HG03135 (cell line): Measurements from ENCODE around the gene AFG1L.
"Not testable (repeated sequence)": the region's sequence is repeated elsewhere in the genome, so short reads cannot be mapped to it uniquely, and the experiment has no call there.

Source experiments
- ATAC-seq: cut with Tn5 transposase; IDR thresholded peaks from one replicate; pipeline ENCODE4 v1.9.1; 2021; ENCODE audit warnings: mild to moderate bottlenecking, moderate library complexity; ENCODE audit not compliant: unreplicated experiment

The AFG1L gene

DNA sequence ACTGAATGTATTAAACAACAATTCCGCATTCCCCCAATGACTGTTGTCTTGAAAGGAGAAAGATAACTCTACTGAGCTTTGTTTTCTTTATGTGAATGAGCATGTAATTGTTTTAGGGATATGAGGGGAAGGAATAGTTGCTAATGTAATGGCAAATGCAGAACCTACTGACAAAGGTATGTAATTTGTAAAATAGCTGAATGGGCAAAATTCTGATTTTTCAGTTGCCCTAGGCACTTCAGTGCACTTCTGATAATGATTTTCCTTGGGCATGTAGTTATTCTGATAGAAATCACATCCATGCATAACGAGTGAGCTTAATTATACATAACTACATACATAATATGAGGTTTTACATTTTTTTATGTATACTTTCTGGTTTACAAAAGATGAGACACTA, 212.5 kb downstream of the AFG1L start:
- no peak for ATAC-seq

DNA sequence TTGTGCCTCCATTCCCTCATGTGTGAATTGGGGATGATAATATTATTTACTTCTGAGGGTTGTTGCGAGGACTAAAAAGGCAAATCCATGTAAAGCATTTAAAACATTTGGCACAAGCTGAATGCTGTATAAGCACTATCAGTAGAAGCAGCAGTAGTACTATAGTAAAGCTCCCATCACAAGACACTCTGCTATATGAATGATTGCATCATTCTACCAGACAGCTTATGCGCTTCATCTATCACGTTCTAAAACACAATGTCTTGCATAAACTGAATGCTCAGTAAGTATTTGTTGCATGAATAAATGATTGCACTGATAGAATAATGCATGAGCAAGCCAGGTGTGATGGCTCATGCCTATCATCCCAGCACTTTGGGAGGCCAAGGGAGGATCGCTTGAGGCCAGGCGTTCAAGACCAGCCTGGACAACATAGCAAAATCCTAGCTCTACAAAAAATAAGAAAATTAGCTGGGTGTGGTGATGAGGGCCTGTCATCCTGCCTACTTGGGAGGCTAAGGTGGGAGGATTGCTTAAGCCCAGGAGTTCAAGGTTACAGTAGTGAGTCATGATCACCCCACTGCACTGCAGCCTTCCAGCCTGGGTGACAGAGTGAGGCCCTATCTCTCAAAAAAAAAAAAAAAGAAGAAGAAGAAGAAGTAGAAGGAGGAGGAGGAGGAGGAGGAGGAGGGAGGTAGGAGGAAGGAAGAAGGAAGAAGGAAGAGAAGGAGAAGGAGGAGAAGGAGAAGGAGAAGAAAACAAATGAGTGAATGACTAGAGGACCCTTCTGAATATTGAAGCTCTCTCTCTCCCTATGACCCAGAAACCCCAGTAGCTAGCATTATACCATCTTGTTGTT, 215.8 kb downstream of the AFG1L start:
- ATAC-seq = no peak

DNA sequence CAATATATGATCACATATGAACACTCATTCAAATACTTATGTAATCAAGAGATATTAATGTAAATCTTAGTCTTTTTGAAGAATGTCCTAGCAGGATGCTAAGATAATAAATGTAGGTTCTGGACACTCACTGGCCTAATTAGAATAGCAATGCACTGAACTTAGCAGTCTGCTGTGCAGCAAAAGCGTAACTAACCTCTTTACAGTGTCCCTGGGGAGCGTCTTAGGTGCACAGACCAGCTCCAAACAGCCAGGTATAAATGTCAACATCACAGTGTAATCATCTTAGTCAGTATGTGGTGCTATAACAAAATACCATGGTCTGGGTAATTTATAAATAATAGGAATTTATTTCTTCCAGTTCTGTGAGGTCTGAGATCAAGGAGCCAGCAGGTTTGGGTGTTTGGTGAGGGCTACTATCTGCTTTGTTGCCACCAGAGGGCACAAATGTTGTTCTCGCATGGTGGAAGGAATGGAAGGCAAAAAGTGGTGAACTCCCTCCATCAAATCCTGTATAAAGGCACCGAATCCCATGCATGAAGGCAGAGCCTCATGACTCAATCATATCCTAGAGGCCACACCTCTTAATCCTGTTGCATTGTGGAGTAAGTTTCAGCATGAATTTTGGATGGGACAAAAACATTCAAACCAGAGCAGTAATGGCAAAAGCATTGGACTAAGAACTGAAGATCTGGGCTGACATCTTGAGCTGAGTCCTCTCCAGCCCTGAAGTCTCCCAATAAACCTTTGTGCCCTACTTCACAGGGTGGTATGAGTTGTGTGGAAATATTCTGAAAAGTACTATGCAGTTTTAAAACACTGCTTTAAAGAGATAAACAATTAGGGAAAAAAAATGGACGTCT, 224.1 kb downstream of the AFG1L start:
- no peak for ATAC-seq

DNA sequence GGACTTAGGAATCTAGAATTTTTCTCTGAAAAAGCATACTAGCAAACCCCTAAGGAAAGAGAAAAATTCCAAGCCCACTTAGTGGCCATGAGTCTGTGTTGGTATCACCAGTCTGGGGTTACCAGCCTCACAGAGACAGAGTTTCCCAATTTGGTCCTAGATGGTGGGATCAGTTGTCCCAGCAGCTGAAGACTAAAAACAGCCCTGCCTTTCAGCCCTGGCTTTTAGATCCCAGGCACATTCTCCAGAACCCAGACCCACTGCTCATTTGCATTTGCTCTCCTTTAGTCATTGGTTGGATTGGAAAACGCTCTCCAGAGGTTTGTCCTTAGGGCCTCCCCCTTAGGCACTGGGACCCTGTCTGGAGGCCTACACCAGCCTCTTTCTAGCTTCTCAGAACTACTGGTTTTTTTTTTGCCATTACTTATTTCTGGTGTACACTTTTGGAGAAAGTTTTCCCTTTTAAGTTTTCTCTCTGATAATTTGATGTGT, 226.8 kb downstream of the AFG1L start:
- no peak for ATAC-seq

DNA sequence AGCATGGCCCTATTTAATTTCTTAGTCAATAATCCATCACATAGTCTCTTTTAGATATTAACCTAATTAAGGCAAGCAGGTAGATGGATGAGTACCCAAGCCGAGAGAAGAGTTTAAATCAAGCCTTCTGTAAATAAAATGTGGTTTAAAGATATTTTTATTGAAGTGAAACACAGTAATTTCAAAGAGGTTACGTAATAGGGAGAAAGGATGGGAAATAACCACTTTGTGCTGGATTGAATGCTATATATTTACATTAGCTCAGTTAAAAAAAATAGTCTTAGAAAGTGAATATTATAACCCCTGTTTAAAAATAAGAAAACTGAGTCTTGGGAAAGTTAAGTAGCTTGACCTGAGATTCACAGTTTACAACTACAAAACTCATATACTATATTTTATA, 228.8 kb downstream of the AFG1L start:
- ATAC-seq = no peak

DNA sequence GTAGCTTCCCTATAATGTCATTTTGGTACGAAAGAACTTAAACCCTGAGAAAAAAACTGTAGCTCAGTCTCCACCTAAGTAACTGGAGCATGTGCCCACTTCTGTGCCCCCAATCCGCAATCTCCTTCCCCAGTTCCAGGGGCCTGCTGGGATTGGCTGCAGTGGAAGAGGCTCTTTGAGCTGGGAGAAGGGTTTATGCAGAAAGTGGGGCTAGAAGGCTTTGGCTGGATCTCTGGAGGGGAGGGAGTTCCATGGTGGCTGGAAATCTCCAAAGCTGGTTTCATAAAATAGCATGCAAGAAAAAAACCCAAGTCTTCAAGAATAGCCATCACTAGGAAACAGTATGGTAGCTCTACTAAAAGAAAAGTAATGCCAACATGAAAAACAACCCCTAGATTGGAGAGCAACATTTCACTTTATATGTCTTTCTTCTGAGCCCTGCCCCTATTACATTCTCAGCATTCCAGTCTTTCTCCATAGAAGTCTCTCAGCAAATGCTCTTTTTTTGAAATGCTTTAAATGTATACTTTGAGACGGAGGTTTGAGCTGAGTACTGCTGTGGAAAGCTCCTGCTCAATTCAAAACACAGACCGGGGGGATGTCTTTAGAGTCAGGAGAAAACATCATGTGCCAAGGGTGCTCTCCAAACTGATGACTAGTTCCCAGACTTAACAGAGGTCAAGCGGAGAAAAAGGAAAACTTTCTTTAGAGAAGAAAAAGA, 229.8 kb downstream of the AFG1L start:
- no peak for ATAC-seq

DNA sequence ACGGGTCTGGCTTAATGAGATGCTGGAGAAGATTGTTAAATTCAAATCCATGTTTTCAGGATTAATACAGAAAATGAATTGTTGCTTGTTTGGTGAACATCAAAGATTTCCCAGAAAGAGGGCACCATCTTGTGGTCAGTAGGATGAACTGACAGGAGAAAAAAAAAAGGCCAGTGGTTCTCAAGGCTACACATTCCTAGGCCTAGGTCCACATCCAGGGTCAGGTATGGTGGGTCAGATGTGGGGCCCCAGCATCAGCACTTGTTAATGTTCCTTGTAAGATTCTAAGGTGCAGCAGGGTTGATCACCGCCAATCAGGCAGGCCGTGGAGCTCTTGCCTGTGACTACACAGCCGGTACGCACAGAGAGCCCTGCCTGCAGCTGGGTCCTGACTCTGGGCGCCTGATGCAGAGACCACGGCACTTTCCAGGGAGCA, 231.9 kb downstream of the AFG1L start:
- no peak for ATAC-seq

DNA sequence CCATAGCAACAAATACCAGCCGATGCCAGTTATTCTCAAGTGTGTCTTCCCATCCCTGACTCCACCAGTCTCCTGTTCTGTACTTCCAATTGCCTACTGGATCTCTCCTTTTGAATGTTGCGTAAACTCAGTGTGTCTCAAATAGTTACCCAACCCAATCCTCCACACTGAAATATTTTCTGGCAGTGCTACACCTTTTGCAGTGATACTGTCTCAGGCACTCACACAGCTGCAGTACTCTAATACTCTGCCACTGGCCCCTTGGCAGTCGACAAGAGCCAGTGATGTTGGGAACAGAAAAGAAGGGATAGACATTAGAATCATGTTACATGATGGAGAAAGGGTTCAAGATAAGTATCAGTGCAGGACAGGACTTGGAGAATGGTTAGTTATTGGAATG, 234.0 kb downstream of the AFG1L start:
- ATAC-seq = no peak

DNA sequence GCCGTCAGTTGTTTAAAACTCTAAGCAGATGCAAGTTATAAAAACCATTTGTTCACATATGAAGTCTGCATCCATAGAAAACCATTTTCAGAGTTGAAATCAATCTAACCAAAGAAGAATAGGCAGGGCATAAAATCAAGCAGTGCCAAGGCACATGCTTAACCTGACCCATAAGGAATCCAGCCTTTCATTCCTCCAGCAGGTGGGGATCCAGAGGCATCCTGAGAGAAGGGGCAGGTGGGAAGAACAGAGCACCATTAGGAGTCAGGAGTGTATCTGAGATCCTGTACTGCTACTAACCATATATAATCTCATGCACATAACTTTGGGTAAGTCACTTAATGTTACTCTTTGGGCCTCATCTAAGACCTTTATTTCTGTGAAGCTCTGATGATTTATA, 236.5 kb downstream of the AFG1L start:
- ATAC-seq = no peak

DNA sequence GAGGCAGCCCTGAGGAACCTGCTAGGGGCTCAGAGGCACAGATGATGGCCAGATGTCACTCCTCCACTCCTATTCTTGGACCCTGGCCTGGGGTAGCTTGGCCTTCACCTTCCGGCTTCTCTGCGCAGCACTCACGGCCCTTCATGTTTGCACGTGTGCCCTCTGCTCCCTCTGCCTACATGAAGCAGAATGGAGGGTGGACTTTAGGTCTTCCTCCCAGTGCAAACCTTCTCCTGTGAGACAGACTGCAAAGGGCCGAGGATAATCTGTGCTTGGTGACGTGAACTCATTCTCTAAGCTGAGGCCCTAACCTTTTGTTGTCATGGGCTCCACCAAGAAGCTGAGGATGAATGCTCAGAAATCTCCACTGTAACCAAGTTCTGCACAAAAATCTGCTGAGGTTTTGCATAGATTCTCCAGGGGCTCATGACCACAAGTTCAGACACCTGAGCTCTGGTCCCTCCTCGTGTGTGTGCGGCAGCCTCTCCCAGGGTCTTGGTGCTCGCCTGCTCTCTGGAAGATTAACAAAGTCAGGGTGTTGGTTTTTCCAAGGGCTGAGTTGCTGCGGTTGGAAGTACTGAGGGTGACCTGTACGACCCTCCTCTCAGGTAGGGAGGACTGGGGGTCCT, 240.4 kb downstream of the AFG1L start:
- no peak for ATAC-seq

DNA sequence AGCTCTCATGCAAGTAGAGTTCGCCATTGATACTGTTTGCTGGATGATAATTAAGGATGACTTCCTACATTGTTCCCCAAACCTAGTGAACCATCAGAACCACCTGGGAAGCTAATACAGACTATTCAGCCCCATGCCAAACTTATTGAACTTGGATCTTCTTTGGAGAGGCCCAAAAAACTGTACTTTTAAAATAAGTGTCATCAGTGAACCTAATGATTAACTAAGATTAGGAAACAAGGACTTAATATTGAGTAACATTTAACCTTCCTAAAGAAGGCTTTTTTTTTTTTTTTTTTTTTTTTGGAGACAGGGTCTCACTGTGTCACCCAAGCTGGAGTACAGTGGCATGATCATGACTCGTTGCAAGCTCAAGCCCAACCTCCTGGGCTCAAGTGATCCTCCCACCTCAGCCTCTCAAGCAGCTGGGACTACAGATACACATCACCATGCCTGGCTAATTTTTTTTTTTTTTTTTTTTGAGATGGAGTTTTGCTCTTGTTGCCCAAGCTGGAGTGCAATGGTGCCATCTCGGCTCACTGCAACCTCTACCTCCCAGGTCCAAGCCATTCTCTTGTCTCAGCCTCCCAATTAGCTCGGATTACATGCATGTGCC, 241.2 kb downstream of the AFG1L start:
- not testable (repeated sequence) for ATAC-seq

DNA sequence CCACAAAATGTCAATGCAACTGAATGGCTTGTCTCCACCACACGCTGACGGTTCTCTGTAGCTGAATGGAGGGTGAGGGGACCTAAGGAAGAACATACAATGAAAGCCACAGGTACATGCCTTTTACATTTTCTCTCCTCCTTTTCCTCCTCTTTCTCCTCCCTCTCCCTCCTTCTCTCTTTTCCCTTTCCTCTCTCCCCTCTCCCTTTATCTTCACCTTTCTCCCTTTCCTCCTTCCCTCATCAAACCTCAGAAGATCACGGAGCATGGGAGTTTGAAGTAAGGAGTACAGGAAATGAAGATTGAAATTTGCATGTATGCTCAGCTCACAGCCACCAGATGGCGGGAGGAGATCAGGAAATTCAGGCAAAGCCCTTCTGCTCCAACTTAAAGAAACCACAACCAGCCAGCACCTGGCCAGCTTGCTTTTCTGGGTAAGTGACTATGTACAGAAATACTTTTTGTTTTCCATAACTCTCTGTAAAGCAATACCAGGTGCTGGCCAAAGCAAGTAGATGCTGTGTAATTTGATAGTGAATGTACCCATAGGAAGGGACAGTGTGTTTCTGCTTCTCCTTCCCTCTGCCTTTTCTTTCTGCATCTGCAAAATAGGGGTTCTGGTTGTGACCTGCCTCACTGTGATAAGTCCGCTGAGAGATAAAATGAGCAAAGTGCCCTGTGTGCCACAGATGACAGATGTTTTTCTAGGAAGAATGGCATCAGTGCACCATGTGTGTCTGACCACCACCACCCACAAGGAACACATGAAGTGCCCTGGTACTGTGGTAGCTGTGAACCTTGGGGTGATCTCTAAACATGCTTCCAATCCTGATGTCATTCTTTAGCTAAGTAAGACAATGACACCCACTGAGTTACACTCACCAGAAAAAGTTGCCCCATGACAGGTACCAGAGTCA, 247.2 kb downstream of the AFG1L start:
- ATAC-seq = no peak

DNA sequence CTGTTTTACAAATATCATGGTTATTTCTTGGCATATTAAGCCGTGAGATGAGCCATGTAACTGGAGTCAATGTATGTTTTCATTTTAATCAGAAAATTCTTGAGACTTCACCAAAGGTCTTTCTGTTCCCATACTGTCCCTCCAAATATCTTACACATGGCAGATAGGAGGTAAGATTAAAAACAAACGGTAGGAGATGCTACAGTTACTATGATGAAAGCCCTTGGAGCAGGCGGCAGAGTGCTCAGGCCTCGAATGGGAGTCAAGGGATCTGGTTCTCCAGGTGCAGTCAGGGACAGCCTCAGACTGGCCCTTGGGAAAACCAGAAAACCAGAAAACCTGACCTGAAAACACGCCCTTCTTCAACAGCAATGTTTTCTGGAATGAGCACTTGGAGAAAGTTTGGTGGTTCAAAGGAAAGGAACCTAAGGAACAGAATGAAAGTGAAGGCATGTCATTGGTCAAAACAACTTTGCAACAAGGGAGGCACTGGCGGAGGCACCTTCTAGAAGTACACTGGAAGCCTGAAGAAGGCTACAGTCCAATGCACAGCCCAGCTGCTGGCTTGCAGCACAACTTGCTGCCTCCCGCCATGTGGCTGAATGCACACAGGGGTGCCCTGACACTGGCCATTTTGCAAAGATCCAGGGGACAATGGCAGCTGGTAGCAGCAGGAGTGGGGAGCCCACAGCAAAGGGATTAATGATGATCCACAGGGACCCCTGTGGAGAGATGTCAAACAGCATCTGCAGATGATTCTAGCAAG, 248.5 kb downstream of the AFG1L start:
- no peak for ATAC-seq

DNA sequence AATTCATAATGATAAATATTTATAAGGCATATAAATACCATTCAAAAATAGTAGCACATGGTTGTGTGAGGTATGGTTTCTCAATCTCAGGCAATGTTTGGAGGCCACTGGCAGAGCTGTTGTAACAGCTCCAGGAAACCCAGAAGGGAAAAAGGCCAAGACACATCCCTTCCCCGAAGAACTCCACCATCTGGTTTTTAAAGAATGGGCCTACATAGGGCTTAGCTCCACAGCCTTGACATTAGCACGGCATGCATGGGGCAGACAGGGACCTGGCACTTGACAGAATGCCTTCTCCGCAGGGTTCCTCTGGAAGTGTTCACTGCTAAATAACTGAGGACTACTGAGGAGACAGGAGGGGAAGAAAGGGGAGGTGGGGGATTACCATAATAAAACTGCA, 249.8 kb downstream of the AFG1L start:
- ATAC-seq = no peak

DNA sequence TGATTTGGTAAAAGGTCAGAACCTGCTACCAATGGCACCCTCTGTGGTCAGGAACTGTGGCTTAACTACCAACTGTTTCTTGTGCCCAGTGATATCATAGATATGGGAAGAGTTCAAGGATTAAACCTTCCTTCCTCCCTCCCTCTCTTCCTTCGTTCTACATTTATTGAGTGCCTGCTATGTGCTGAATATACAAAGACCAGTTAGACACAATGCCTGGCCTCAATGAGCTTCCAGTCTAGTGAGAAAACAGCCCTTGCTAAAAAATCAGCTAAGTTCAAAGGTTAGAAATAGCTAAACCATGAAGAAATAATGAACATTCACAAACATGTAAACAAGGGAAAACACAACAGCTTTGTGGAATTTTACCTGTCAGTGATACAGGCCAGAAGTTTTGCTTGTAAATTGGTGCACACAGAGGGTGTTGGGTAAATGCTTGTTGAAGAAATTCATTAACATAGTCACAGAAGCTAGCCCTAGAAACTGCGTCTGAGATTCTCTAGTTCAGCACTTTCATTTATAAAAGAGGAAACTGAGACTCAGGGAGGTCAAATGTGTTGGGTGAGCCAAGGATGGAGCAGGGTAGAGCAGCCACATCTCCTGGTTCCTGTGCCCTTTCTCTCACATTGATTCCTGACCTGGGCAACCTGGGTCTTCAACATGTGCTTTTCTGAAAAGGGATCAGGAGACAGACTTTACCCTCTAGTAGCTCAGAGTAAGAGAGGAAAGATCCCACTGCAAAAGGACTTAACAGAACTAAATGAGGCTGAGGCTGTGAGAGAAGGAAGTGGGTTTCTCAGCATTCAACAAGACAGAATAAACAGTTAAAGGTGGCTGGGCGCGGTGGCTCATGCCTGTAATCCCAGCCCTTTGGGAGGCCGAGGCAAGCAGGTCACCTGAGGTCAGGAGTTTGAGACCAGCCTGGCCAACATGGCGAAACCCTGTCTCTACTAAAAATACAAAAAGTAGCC, 251.5 kb downstream of the AFG1L start:
- no peak for ATAC-seq

DNA sequence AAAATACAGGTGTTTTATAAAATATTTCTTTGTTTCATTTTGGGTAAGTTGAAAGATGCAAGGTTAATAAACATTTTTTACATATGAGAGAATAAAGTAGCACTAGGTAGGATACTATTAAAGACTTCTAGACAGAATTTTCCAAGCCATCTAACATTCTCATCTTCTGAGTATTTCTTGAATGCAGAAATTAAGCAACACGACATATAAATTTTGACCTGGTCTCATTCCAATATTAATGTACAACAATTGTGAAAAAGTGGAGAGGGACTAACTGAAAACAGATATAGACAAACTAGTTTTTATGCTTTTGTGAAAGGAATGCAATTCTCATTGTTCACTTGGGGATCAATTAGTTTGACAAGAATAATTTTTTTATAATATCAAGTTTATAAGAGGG, 254.4 kb downstream of the AFG1L start:
- ATAC-seq = no peak

DNA sequence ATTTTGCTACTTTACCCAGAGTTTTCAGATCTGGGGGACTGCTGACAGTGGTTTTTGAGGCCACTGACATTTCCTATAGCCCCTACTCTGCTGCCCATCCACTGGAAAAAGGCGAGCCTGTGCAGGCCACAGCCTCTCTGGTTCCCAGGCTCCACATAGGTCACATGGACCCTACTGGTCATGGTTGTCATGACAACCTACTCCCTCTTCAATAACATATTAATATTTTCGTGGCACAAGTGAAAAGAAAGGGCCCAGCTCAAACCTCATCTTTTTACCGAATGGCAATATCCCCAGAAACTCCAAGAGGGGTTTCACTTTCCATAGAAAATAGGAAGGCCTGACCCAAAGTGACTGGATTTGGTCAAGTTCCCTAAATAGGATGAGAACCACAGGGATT, 254.9 kb downstream of the AFG1L start:
- no peak for ATAC-seq
